ENCODE measurements around the gene PTPN4. TPM values are rescaled to one million over a fixed set of nuclear protein-coding genes. Genes with fewer than 3 reads are reported as not detected.

PTPN4 gene
- total and polyA plus RNA-seq, 9 of the 15 experiments (the other 6 are each of a cell fraction or from before 2014, with no cell fraction given), result 5.0 to 32.8 (median 27.3) TPM

- TF ChIP-seq ZNF318 (IDR thresholded peaks at IDR 0.05; ENCODE audit: borderline replicate concordance in 1 of 2, low read depth in 1 of 2) (no peak), MBD1 (CRISPR knock-in tag; IDR thresholded peaks at IDR 0.05) (no peak), MXI1 (IDR thresholded peaks at IDR 0.05; ENCODE audit: low read depth, low read length) (peak; percentile 69; the same call in 1 of the 2 replicates), ADNP (tag; IDR thresholded peaks at IDR 0.05) (no peak), RBM17 (IDR thresholded peaks at IDR 0.05; ENCODE audit: borderline replicate concordance, low read depth, low read length) (no peak), TFAP4 (CRISPR knock-in tag; IDR thresholded peaks at IDR 0.05; ENCODE audit: borderline replicate concordance) (peak; percentile 83), TSHZ1 (CRISPR knock-in tag; IDR thresholded peaks at IDR 0.05) (no peak), TAF15 (IDR thresholded peaks at IDR 0.05; ENCODE audit: low read depth, low read length) (no peak), SAFB2 (IDR thresholded peaks at IDR 0.05; ENCODE audit: borderline replicate concordance, low read depth, low read length, severe bottlenecking) (no peak), TEAD4 (IDR thresholded peaks at IDR 0.05; ENCODE audit: low read length) (peak; percentile 56), TEAD4 (CRISPR knock-in tag; IDR thresholded peaks at IDR 0.05; ENCODE audit: borderline replicate concordance) (no peak)
Measured at GRCh38 chr2:119759451-119760236, at the start of gene PTPN4 (continued).

Data from K562 (cell line).